ENCODE results near the gene SAMD11.

DNA sequence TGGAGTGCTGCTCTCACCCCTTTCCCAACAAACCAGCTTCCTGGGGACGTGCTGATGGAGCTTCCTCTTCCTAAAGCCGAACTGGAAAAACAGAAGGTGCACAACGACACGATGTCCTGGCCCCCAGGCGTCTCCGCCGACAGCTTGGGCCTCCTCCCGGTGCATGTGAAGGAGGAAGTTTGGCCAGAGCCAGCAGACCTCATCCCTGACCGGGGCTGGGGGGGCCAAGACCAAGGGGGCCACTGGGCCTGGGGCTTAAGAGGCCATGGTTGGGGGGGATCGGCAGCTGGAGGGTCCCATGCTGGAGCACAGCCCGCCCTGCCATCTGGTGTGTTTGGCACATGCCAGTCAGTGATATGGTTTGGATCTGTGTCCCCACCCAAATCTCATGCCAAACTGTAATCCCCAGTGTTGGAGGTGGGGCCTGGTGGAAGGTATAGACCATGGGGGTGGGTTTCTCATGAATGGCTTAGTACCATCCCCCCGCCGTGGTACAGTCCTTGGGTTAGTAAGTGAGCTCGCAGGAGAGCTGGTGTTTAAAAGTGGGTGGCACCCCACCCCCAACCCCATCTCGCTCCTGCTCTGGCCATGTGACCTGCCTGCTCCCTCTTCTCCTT, 69.8 kb downstream of the SAMD11 start:
- TF ChIP-seq EZH2 (IDR thresholded peaks at IDR 0.05; ENCODE audit: borderline replicate concordance, control insufficient read depth, low read depth, low read length), result no peak
- TF ChIP-seq, protein P1, sequence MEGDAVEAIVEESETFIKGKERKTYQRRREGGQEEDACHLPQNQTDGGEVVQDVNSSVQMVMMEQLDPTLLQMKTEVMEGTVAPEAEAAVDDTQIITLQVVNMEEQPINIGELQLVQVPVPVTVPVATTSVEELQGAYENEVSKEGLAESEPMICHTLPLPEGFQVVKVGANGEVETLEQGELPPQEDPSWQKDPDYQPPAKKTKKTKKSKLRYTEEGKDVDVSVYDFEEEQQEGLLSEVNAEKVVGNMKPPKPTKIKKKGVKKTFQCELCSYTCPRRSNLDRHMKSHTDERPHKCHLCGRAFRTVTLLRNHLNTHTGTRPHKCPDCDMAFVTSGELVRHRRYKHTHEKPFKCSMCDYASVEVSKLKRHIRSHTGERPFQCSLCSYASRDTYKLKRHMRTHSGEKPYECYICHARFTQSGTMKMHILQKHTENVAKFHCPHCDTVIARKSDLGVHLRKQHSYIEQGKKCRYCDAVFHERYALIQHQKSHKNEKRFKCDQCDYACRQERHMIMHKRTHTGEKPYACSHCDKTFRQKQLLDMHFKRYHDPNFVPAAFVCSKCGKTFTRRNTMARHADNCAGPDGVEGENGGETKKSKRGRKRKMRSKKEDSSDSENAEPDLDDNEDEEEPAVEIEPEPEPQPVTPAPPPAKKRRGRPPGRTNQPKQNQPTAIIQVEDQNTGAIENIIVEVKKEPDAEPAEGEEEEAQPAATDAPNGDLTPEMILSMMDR (IDR thresholded peaks at IDR 0.05 in 2 of 3, conservative IDR thresholded peaks at IDR 0.05 in 1 of 3; ENCODE audit: control insufficient read depth in 2 of 3, extremely low read depth in 1 of 3, insufficient read depth in 1 of 3, low read depth in 3 of 3, low read length in 3 of 3), result no peak
- no peak for TF ChIP-seq ZNF274 (IDR thresholded peaks at IDR 0.05; ENCODE audit: insufficient read depth, insufficient read length)
- no peak for TF ChIP-seq BHLHE40 (IDR thresholded peaks at IDR 0.05; ENCODE audit: borderline replicate concordance in 1 of 2, low read depth in 2 of 2, low read length in 1 of 2)
